Naive B cell (primary cell): Measurements from ENCODE around the gene SEPTIN10. TPM values are rescaled to one million over a fixed set of nuclear protein-coding genes. Genes with fewer than 3 reads are reported as not detected.

Experiments
- ATAC-seq, 2 donors: fragments of 150-1000 bp; cut with Tn5 transposase; 2 replicates each; pipeline ENCODE4 v1.10.0; 2021; ENCODE audit warnings: low read depth in 2 of 2, mild to moderate bottlenecking in 2 of 2, moderate library complexity in 2 of 2
- DNase-seq: peaks from one replicate; pipeline ENCODE4 v3.0.0; 2022
- H3K27ac Mint-ChIP-seq, 6 donors: one replicate each; pipeline ENCODE4 v1.8.0; 2020 to 2022; ENCODE audit warnings: mild to moderate bottlenecking in 6 of 6, mixed read lengths in 6 of 6, moderate library complexity in 5 of 6, inconsistent platforms in 2 of 6
- H3K27me3 Mint-ChIP-seq, 3 donors: one replicate each; pipeline ENCODE4 v1.8.0; 2021 to 2022; ENCODE audit warnings: mixed read lengths in 3 of 3, mild to moderate bottlenecking in 1 of 3
- H3K36me3 Mint-ChIP-seq, 2 donors: one replicate each; pipeline ENCODE4 v1.8.0; 2020 to 2022; ENCODE audit warnings: mixed read lengths in 2 of 2, inconsistent platforms in 1 of 2, mild to moderate bottlenecking in 1 of 2
- H3K4me1 Mint-ChIP-seq, 3 donors: one replicate each; pipeline ENCODE4 v1.8.0; 2020 to 2022; ENCODE audit warnings: mixed read lengths in 3 of 3, inconsistent platforms in 1 of 3, mild to moderate bottlenecking in 1 of 3, moderate library complexity in 1 of 3
- H3K4me3 Mint-ChIP-seq, 8 donors: one replicate each; pipeline ENCODE4 v1.8.0; 2020 to 2022; ENCODE audit warnings: mild to moderate bottlenecking in 8 of 8, mixed read lengths in 8 of 8, moderate library complexity in 8 of 8, inconsistent platforms in 2 of 8
- H3K9me3 Mint-ChIP-seq, 7 donors: one replicate each; pipeline ENCODE4 v1.8.0; 2020 to 2022; ENCODE audit warnings: mixed read lengths in 7 of 7, mild to moderate bottlenecking in 5 of 7, inconsistent platforms in 2 of 7, moderate library complexity in 1 of 7
- polyA plus RNA-seq, 6 donors: library from polyadenylated mRNA; unstranded; fragments of 300-500 nt; fragmentation: Illumina TruSeq; gene quantifications; one replicate each; pipeline ENCODE4 v1.2.3, GENCODE V29; 2021; ENCODE audit warnings: low read depth in 6 of 6

The SEPTIN10 gene
- polyA plus RNA-seq, 6 donors from 2014 or later: 0.41 to 1.8 (median 0.84) TPM; not detected in 1

GRCh38 chr2:109563980-109564550 lies 49.7 kb downstream of the SEPTIN10 start:
- Mint-ChIP-seq H3K4me3 (no peak overlapping the region), H3K4me1 (no peaks in the 10 kb centered on the region), H3K36me3 (no peaks in the 10 kb centered on the region), H3K9me3 (no peaks in the 10 kb centered on the region), H3K27me3 (peaks cover 0 to 5% (median 4%) of the 10 kb centered on the region in 3 donors), H3K27ac (no peak overlapping the region)
- no peak for ATAC-seq
- no peak for DNase-seq

GRCh38 chr2:109563288-109563687 lies 50.5 kb downstream of the SEPTIN10 start:
- no peaks in the 10 kb centered on the region for H3K4me1 Mint-ChIP-seq
- no peak overlapping the region for H3K4me3 Mint-ChIP-seq
- no peak overlapping the region for H3K27ac Mint-ChIP-seq
- ATAC-seq (no peak), DNase-seq (no peak)
- no peaks in the 10 kb centered on the region for H3K9me3 Mint-ChIP-seq
- peaks cover 0 to 5% (median 4%) of the 10 kb centered on the region in 3 donors for H3K27me3 Mint-ChIP-seq
- no peaks in the 10 kb centered on the region for H3K36me3 Mint-ChIP-seq

- H3K9me3 Mint-ChIP-seq: no peaks in the 10 kb centered on the region
- DNase-seq (no peak), ATAC-seq (no peak)
- no peaks in the 10 kb centered on the region for H3K4me1 Mint-ChIP-seq
- peaks cover 0 to 5% (median 4%) of the 10 kb centered on the region in 3 donors for H3K27me3 Mint-ChIP-seq
- H3K27ac Mint-ChIP-seq: peak overlapping the region in 1 of 6 donors; percentile 23
- no peak overlapping the region for H3K4me3 Mint-ChIP-seq
- H3K36me3 Mint-ChIP-seq: no peaks in the 10 kb centered on the region
Measured at GRCh38 chr2:109562421-109562820, 51.3 kb downstream of the SEPTIN10 start.

GRCh38 chr2:109560265-109560664 lies 53.5 kb downstream of the SEPTIN10 start:
- Mint-ChIP-seq H3K27ac (no peak overlapping the region), H3K27me3 (no peaks in the 10 kb centered on the region), H3K4me3 (no peak overlapping the region)

GRCh38 chr2:109558076-109558882 lies 55.5 kb downstream of the SEPTIN10 start:
- H3K4me1 Mint-ChIP-seq: no peaks in the 10 kb centered on the region
- H3K36me3 Mint-ChIP-seq: no peaks in the 10 kb centered on the region
- no peaks in the 10 kb centered on the region for H3K9me3 Mint-ChIP-seq
- DNase-seq (no peak), ATAC-seq (no peak)
- no peaks in the 10 kb centered on the region for H3K27me3 Mint-ChIP-seq
- no peak overlapping the region for H3K27ac Mint-ChIP-seq
- no peak overlapping the region for H3K4me3 Mint-ChIP-seq

More at GRCh38 chr2:109560265-109560664, 53.5 kb downstream of the SEPTIN10 start:
- Mint-ChIP-seq H3K4me1 (no peaks in the 10 kb centered on the region), H3K9me3 (no peaks in the 10 kb centered on the region), H3K36me3 (no peaks in the 10 kb centered on the region)
- ATAC-seq (no peak), DNase-seq (no peak)

GRCh38 chr2:109557309-109557708 lies 56.5 kb downstream of the SEPTIN10 start:
- no peak overlapping the region for H3K27ac Mint-ChIP-seq
- DNase-seq: no peak
- H3K27me3 Mint-ChIP-seq: no peaks in the 10 kb centered on the region
- H3K9me3 Mint-ChIP-seq: no peaks in the 10 kb centered on the region
- H3K4me1 Mint-ChIP-seq: no peaks in the 10 kb centered on the region
- H3K4me3 Mint-ChIP-seq: no peak overlapping the region
- no peak for ATAC-seq
- no peaks in the 10 kb centered on the region for H3K36me3 Mint-ChIP-seq

- H3K36me3 Mint-ChIP-seq: no peaks in the 10 kb centered on the region
- no peak overlapping the region for H3K4me3 Mint-ChIP-seq
- ATAC-seq (no peak), DNase-seq (no peak)
- H3K27ac Mint-ChIP-seq: no peak overlapping the region
- no peaks in the 10 kb centered on the region for H3K9me3 Mint-ChIP-seq
- no peaks in the 10 kb centered on the region for H3K27me3 Mint-ChIP-seq
- no peaks in the 10 kb centered on the region for H3K4me1 Mint-ChIP-seq
Measured at GRCh38 chr2:109555346-109555900, 58.3 kb downstream of the SEPTIN10 start.

- H3K27ac Mint-ChIP-seq: no peak overlapping the region
- no peaks in the 10 kb centered on the region for H3K9me3 Mint-ChIP-seq
- DNase-seq: no peak
- no peaks in the 10 kb centered on the region for H3K36me3 Mint-ChIP-seq
- H3K4me1 Mint-ChIP-seq: no peaks in the 10 kb centered on the region
- no peak overlapping the region for H3K4me3 Mint-ChIP-seq
- ATAC-seq: no peak
- H3K27me3 Mint-ChIP-seq: no peaks in the 10 kb centered on the region
Measured at GRCh38 chr2:109554758-109555157, 59.0 kb downstream of the SEPTIN10 start.

GRCh38 chr2:109549016-109549590 lies 64.7 kb downstream of the SEPTIN10 start:
- Mint-ChIP-seq H3K4me3 (no peak overlapping the region), H3K4me1 (no peaks in the 10 kb centered on the region), H3K27me3 (no peaks in the 10 kb centered on the region), H3K9me3 (no peaks in the 10 kb centered on the region), H3K27ac (no peak overlapping the region), H3K36me3 (no peaks in the 10 kb centered on the region)
- no peak for DNase-seq
- no peak for ATAC-seq

GRCh38 chr2:109547280-109547679 lies 66.5 kb downstream of the SEPTIN10 start:
- H3K27ac Mint-ChIP-seq: no peak overlapping the region
- DNase-seq (no peak), ATAC-seq (no peak)
- no peaks in the 10 kb centered on the region for H3K36me3 Mint-ChIP-seq
- no peaks in the 10 kb centered on the region for H3K27me3 Mint-ChIP-seq
- no peaks in the 10 kb centered on the region for H3K9me3 Mint-ChIP-seq
- H3K4me1 Mint-ChIP-seq: no peaks in the 10 kb centered on the region
- no peak overlapping the region for H3K4me3 Mint-ChIP-seq

GRCh38 chr2:109545828-109546713 lies 67.7 kb downstream of the SEPTIN10 start:
- Mint-ChIP-seq H3K4me1 (no peaks in the 10 kb centered on the region), H3K36me3 (no peaks in the 10 kb centered on the region), H3K9me3 (no peaks in the 10 kb centered on the region), H3K27ac (no peak overlapping the region), H3K27me3 (peaks cover 0 to 8% (median 4%) of the 10 kb centered on the region in 3 donors), H3K4me3 (no peak overlapping the region)
- ATAC-seq (peak in 1 of 2 donors; percentile 61), DNase-seq (peak; percentile 28)

- Mint-ChIP-seq H3K4me3 (no peak overlapping the region), H3K9me3 (no peaks in the 10 kb centered on the region), H3K27me3 (peaks cover 0 to 12% (median 4%) of the 10 kb centered on the region in 3 donors), H3K4me1 (no peaks in the 10 kb centered on the region), H3K36me3 (no peaks in the 10 kb centered on the region), H3K27ac (no peak overlapping the region)
- DNase-seq: no peak
- ATAC-seq: no peak
Measured at GRCh38 chr2:109542384-109542783, 71.4 kb downstream of the SEPTIN10 start.

- peak overlapping the region in 1 of 6 donors; percentile 30 for H3K27ac Mint-ChIP-seq
- H3K27me3 Mint-ChIP-seq: peaks cover 0 to 12% (median 4%) of the 10 kb centered on the region in 3 donors
- ATAC-seq (no peak), DNase-seq (no peak)
- H3K4me3 Mint-ChIP-seq: no peak overlapping the region
- H3K36me3 Mint-ChIP-seq: no peaks in the 10 kb centered on the region
- peaks cover 0 to 8% (median 3%) of the 10 kb centered on the region in 7 donors for H3K9me3 Mint-ChIP-seq
- no peaks in the 10 kb centered on the region for H3K4me1 Mint-ChIP-seq
Measured at GRCh38 chr2:109538546-109538945, 75.2 kb downstream of the SEPTIN10 start.
